NK-92 (cell line): Measurements from ENCODE around the gene ABHD16A.

Experiments used
- DNase-seq: peaks from one replicate; lab custom pipeline; 2025; ENCODE audit not compliant: unreplicated experiment; lab: John Stamatoyannopoulos, UW

The ABHD16A gene

GRCh38 chr6:31663126-31663960, 39.8 kb downstream of the ABHD16A start:
- no peak for DNase-seq

- DNase-seq: no peak
Observed at GRCh38 chr6:31662124-31662723, 40.9 kb downstream of the ABHD16A start.

- no peak for DNase-seq
Observed at GRCh38 chr6:31661262-31662123, 41.6 kb downstream of the ABHD16A start.

- DNase-seq: no peak
Observed at GRCh38 chr6:31660381-31661261, 42.5 kb downstream of the ABHD16A start, which contains the start of gene C6orf47. Gene C6orf47 (minus strand): TSS chr6:31660778. CDS start chr6:31659947, 831 bp downstream.

- no peak for DNase-seq
Observed at GRCh38 chr6:31659649-31660380, 43.3 kb downstream of the ABHD16A start.

GRCh38 chr6:31658983-31659648, 44.0 kb downstream of the ABHD16A start:
- DNase-seq: no peak

GRCh38 chr6:31658158-31658688, 44.9 kb downstream of the ABHD16A start:
- DNase-seq: no peak

GRCh38 chr6:31657406-31658157, 45.5 kb downstream of the ABHD16A start:
- DNase-seq: no peak

GRCh38 chr6:31655349-31656237, 47.5 kb downstream of the ABHD16A start, which contains the start of gene APOM:
Gene APOM (plus strand): TSS chr6:31655894. CDS start chr6:31655967, 73 bp downstream.
- DNase-seq: no peak

GRCh38 chr6:31654574-31655348, 48.4 kb downstream of the ABHD16A start:
- no peak for DNase-seq

GRCh38 chr6:31652925-31653724, 50.0 kb downstream of the ABHD16A start:
- no peak for DNase-seq

- no peak for DNase-seq
Observed at GRCh38 chr6:31651602-31652191, 51.4 kb downstream of the ABHD16A start.

GRCh38 chr6:31645325-31645724, 57.8 kb downstream of the ABHD16A start:
- DNase-seq: no peak

- no peak for DNase-seq
Observed at GRCh38 chr6:31643818-31644454, 59.2 kb downstream of the ABHD16A start.
